Trophoblast cell (in vitro differentiated cells and primary cell): ENCODE results near the gene BCORL1.

Source experiments
- DNase-seq, 2 donors: peaks; one replicate each; pipeline ENCODE4 v3.0.0-alpha.2; 2016
- H2AFZ ChIP-seq: 2 replicates; pipeline ENCODE4 v1.6.1; 2013; ENCODE audit warnings: low read length, moderate library complexity, mild to moderate bottlenecking; ENCODE audit not compliant: insufficient read depth, poor library complexity
- H2AK5ac ChIP-seq: 2 replicates; pipeline ENCODE4 v1.6.1; 2013; ENCODE audit warnings: mild to moderate bottlenecking, low read length
- H2BK120ac ChIP-seq: 2 replicates; pipeline ENCODE4 v1.6.1; 2013; ENCODE audit warnings: low read length, mild to moderate bottlenecking, moderate library complexity; ENCODE audit not compliant: insufficient read depth, poor library complexity
- H2BK12ac ChIP-seq: 2 replicates; pipeline ENCODE4 v1.6.1; 2013; ENCODE audit warnings: mild to moderate bottlenecking, low read length, moderate library complexity
- H2BK5ac ChIP-seq: 2 replicates; pipeline ENCODE4 v1.6.1; 2013; ENCODE audit warnings: low read length, low read depth, moderate library complexity, mild to moderate bottlenecking; ENCODE audit not compliant: poor library complexity
- H3K14ac ChIP-seq: 2 replicates; pipeline ENCODE4 v1.6.1; 2013; ENCODE audit warnings: mild to moderate bottlenecking, low read length
- H3K18ac ChIP-seq: 2 replicates; pipeline ENCODE4 v1.6.1; 2013; ENCODE audit warnings: mild to moderate bottlenecking, low read length
- H3K23ac ChIP-seq: 2 replicates; pipeline ENCODE4 v1.6.1; 2013; ENCODE audit warnings: low read length
- H3K27ac ChIP-seq: 2 replicates; pipeline ENCODE4 v1.5.1; 2013; ENCODE audit warnings: low read depth, mild to moderate bottlenecking, inconsistent platforms, low read length, moderate library complexity
- H3K27me3 ChIP-seq: 2 replicates; pipeline ENCODE4 v1.6.1; 2013; ENCODE audit warnings: inconsistent platforms, mild to moderate bottlenecking, low read length, moderate library complexity; ENCODE audit not compliant: insufficient read depth
- H3K36me3 ChIP-seq, 2 experiments: 1 replicate in 1 of 2; 2 replicates in 1 of 2; pipeline ENCODE4 v1.6.1; 2013; ENCODE audit warnings: low read length in 2 of 2, mild to moderate bottlenecking in 2 of 2, moderate library complexity in 1 of 2; ENCODE audit not compliant: insufficient read depth in 2 of 2, control insufficient read depth in 1 of 2
- H3K4ac ChIP-seq: 2 replicates; pipeline ENCODE4 v1.6.1; 2013; ENCODE audit warnings: low read depth, mild to moderate bottlenecking, low read length, moderate library complexity
- H3K4me1 ChIP-seq, 2 experiments: 1 replicate in 1 of 2; 2 replicates in 1 of 2; pipeline ENCODE4 v1.6.1; 2013; ENCODE audit warnings: low read length in 2 of 2, mild to moderate bottlenecking in 2 of 2, moderate library complexity in 1 of 2; ENCODE audit not compliant: insufficient read depth in 2 of 2, control insufficient read depth in 1 of 2
- H3K4me2 ChIP-seq: 2 replicates; pipeline ENCODE4 v1.6.1; 2013; ENCODE audit warnings: inconsistent platforms, mild to moderate bottlenecking, low read length, moderate library complexity
- H3K4me3 ChIP-seq: 2 replicates; pipeline ENCODE4 v1.5.1; 2013; ENCODE audit warnings: mild to moderate bottlenecking, low read depth, low read length, inconsistent platforms
- H3K79me1 ChIP-seq: one replicate; pipeline ENCODE4 v1.6.1; 2013; ENCODE audit warnings: low read length
- H3K79me2 ChIP-seq: 2 replicates; pipeline ENCODE4 v1.6.1; 2013; ENCODE audit warnings: low read length, mild to moderate bottlenecking; ENCODE audit not compliant: control insufficient read depth, insufficient read depth, poor library complexity
- H3K9ac ChIP-seq: 2 replicates; pipeline ENCODE4 v1.6.1; 2013; ENCODE audit warnings: mild to moderate bottlenecking, low read length
- H3K9me3 ChIP-seq: 2 replicates; pipeline ENCODE4 v1.6.1; 2013; ENCODE audit warnings: low read depth, mild to moderate bottlenecking, control low read depth, inconsistent platforms, low read length; ENCODE audit not compliant: insufficient read depth
- H4K12ac ChIP-seq: 2 replicates; pipeline ENCODE4 v1.6.1; 2013; ENCODE audit warnings: low read depth, mild to moderate bottlenecking, low read length, moderate library complexity
- H4K8ac ChIP-seq: 2 replicates; pipeline ENCODE4 v1.6.1; 2013; ENCODE audit warnings: low read depth, mild to moderate bottlenecking, low read length, moderate library complexity
- H4K91ac ChIP-seq: one replicate; pipeline ENCODE4 v1.6.1; 2013; ENCODE audit warnings: low read depth, mild to moderate bottlenecking, low read length, moderate library complexity
- WGBS: extraction: QIAGEN DNeasy Blood & Tissue Kit; methylation state at CpG from one replicate; pipeline ENCODE4 v1.1.7; 2013; ENCODE audit warnings: missing lambda C conversion rate; ENCODE audit not compliant: insufficient read length, insufficient coverage; ENCODE audit errors: extremely low coverage; 5-methylcytosine and 5-hydroxymethylcytosine counted together

BCORL1 gene

DNA sequence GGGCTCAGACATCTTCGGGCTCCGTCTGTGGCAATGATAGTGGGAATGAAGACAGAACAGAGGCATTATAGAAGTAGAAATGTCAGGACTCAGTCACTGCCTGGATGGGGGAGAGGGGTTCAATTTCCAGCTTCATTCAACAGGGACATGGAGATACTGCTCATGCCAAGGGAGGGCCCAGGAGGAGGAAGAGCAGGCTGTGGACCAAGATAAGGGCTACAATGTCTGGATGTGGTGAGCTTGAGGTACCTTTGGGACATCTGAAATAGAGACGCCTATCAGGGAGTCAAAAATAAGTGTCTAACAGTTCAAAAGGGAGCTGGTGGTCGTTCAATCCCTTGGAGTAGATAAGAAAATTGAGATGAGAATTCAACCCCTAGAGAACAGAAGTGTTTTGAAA is 93.3 kb downstream of the BCORL1 start:
- no peaks in the 10 kb centered on the region for H3K27me3 ChIP-seq
- H3K27ac ChIP-seq = no peak overlapping the region
- no peak overlapping the region for H4K8ac ChIP-seq
- no peak overlapping the region for H3K18ac ChIP-seq
- no peak overlapping the region for H4K91ac ChIP-seq
- no peaks in the 10 kb centered on the region for H3K79me1 ChIP-seq
- no CpG with 5 or more reads among the region's 4 CpGs for WGBS
- no peak overlapping the region for H3K4me2 ChIP-seq
- DNase-seq = no peak
- no peak overlapping the region for H2BK5ac ChIP-seq
- H2AK5ac ChIP-seq = no peak overlapping the region
- peaks cover 31 to 36% of the 10 kb centered on the region in 2 experiments for H3K36me3 ChIP-seq
- no peak overlapping the region for H2BK120ac ChIP-seq
- H4K12ac ChIP-seq = no peak overlapping the region
- H3K4me1 ChIP-seq = peaks cover 0 to under 1% of the 10 kb centered on the region in 2 experiments
- H3K9me3 ChIP-seq = no peaks in the 10 kb centered on the region
- H3K4ac ChIP-seq = no peak overlapping the region
- no peak overlapping the region for H2BK12ac ChIP-seq
- no peak overlapping the region for H2AFZ ChIP-seq
- H3K23ac ChIP-seq = no peak overlapping the region
- no peak overlapping the region for H3K14ac ChIP-seq
- H3K79me2 ChIP-seq = no peaks in the 10 kb centered on the region
- no peak overlapping the region for H3K9ac ChIP-seq
- no peak overlapping the region for H3K4me3 ChIP-seq

GRCh38 chrX:130079824-130080406 is 97.5 kb downstream of the BCORL1 start:
- Histone ChIP-seq H3K4ac (no peak overlapping the region), H3K79me2 (peaks cover 2% of the 10 kb centered on the region), H2BK5ac (no peak overlapping the region), H3K27me3 (no peaks in the 10 kb centered on the region), H3K14ac (no peak overlapping the region), H3K9ac (no peak overlapping the region), H2AFZ (no peak overlapping the region), H3K9me3 (no peaks in the 10 kb centered on the region), H3K18ac (no peak overlapping the region), H3K4me2 (no peak overlapping the region), H3K79me1 (peaks cover 14% of the 10 kb centered on the region), H3K27ac (no peak overlapping the region), H4K12ac (no peak overlapping the region), H3K23ac (no peak overlapping the region), H2BK120ac (no peak overlapping the region), H3K4me3 (no peak overlapping the region), H2BK12ac (no peak overlapping the region), H4K8ac (no peak overlapping the region), H3K4me1 (peaks cover 35 to 37% of the 10 kb centered on the region in 2 experiments), H4K91ac (no peak overlapping the region), H2AK5ac (no peak overlapping the region), H3K36me3 (peaks cover 7 to 8% of the 10 kb centered on the region in 2 experiments)
- peak; percentile 78 to 88 for DNase-seq
- WGBS = no CpG with 5 or more reads among the region's 9 CpGs

DNA sequence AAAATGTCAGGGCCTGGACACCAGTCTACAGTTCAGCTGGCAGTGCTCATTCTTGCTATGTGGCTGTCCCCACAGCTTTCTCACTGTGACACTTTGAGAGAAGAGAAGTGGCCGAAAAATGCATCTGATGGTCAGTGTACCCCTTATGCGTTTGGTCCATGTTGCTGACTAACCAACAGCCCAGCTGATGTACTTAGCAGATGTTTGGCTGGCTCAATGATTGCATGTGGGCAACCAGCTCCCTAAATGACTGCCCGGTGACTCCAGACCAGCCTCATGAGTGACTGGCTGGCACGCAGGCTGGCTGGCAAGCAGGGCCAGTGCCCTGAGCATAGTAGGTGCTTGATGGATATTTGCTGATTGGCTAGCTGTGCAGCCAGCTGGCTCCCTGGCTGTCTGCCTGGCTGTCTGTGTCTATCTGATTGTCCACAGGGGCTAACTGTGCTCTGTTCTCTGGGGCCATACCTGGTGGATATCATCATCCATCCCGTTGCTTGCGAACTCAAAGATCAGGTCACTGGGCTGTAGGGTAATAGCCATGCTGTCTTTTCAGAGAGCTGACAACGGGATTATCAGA is 98.4 kb downstream of the BCORL1 start:
- Histone ChIP-seq H2AK5ac (no peak overlapping the region), H2BK12ac (no peak overlapping the region), H3K27ac (peak overlapping the region; percentile 33), H3K4me1 (peaks cover 45 to 47% of the 10 kb centered on the region in 2 experiments), H3K14ac (no peak overlapping the region), H3K23ac (no peak overlapping the region), H2BK120ac (no peak overlapping the region), H4K12ac (no peak overlapping the region), H3K18ac (no peak overlapping the region), H3K4me3 (no peak overlapping the region), H3K9me3 (no peaks in the 10 kb centered on the region), H3K27me3 (no peaks in the 10 kb centered on the region), H3K79me2 (peaks cover 2% of the 10 kb centered on the region), H3K4me2 (peak overlapping the region; percentile 39), H3K9ac (no peak overlapping the region), H3K36me3 (peaks cover 4 to 6% of the 10 kb centered on the region in 2 experiments), H3K4ac (no peak overlapping the region), H2AFZ (no peak overlapping the region), H4K91ac (no peak overlapping the region), H3K79me1 (peaks cover 19% of the 10 kb centered on the region), H4K8ac (no peak overlapping the region), H2BK5ac (no peak overlapping the region)
- WGBS = no CpG with 5 or more reads among the region's 7 CpGs
- peak in 1 of 2 donors; percentile 46 for DNase-seq

GRCh38 chrX:130081421-130082045 is 99.1 kb downstream of the BCORL1 start:
- Histone ChIP-seq H3K23ac (no peak overlapping the region), H3K4me2 (peak overlapping the region; percentile 39), H3K4me3 (no peak overlapping the region), H3K4ac (peak overlapping the region; percentile 3), H2BK5ac (peak overlapping the region; percentile 46), H4K12ac (no peak overlapping the region), H2BK12ac (peak overlapping the region; percentile 72), H2BK120ac (peak overlapping the region; percentile 46), H2AK5ac (peak overlapping the region; percentile 47), H3K18ac (peak overlapping the region; percentile 77), H3K14ac (peak overlapping the region; percentile 58), H3K79me2 (peaks cover 2% of the 10 kb centered on the region), H2AFZ (no peak overlapping the region), H4K8ac (peak overlapping the region; percentile 20), H3K9ac (no peak overlapping the region), H3K79me1 (peaks cover 20% of the 10 kb centered on the region), H3K27me3 (no peaks in the 10 kb centered on the region), H3K36me3 (peaks cover 4 to 6% of the 10 kb centered on the region in 2 experiments), H3K27ac (peak overlapping the region; percentile 58), H3K9me3 (no peaks in the 10 kb centered on the region), H4K91ac (peak overlapping the region; percentile 77), H3K4me1 (peaks cover 46 to 52% of the 10 kb centered on the region in 2 experiments)
- DNase-seq = no peak
- no CpG with 5 or more reads among the region's 12 CpGs for WGBS
